HG03095 (cell line): ENCODE results near the gene PNPT1.
A peak's percentile ranks its signal among the peaks of the same experiment; 100 is the strongest.

Experiments
- ATAC-seq: cut with Tn5 transposase; IDR thresholded peaks from one replicate; pipeline ENCODE4 v1.9.1; 2021; ENCODE audit warnings: moderate library complexity; ENCODE audit not compliant: unreplicated experiment

The PNPT1 gene

GRCh38 chr2:55672630-55673029, 21.0 kb downstream of the PNPT1 start:
- ATAC-seq = no peak

- ATAC-seq = no peak
Observed at GRCh38 chr2:55668956-55669355, 24.7 kb downstream of the PNPT1 start.

GRCh38 chr2:55653255-55653654, 40.4 kb downstream of the PNPT1 start:
- ATAC-seq = no peak

- ATAC-seq = no peak
Observed at GRCh38 chr2:55649211-55649610, 44.4 kb downstream of the PNPT1 start.

- no peak for ATAC-seq
Observed at GRCh38 chr2:55636831-55637230, 56.8 kb downstream of the PNPT1 start.

GRCh38 chr2:55628931-55629330, 64.7 kb downstream of the PNPT1 start:
- no peak for ATAC-seq

GRCh38 chr2:55627915-55628314, 65.7 kb downstream of the PNPT1 start:
- ATAC-seq = no peak

- ATAC-seq = no peak
Observed at GRCh38 chr2:55621802-55622201, 71.8 kb downstream of the PNPT1 start.

GRCh38 chr2:55620123-55620779, 73.4 kb downstream of the PNPT1 start:
- no peak for ATAC-seq

GRCh38 chr2:55618275-55619055, 75.2 kb downstream of the PNPT1 start:
- ATAC-seq = no peak

GRCh38 chr2:55618025-55618274, 75.7 kb downstream of the PNPT1 start:
- ATAC-seq = no peak

- peak; percentile 87 for ATAC-seq
Observed at GRCh38 chr2:55617175-55618024, 76.2 kb downstream of the PNPT1 start, which contains the start of gene PPP4R3B. Gene PPP4R3B (minus strand): TSS chr2:55617622. CDS start chr2:55617285, 337 bp downstream.

- no peak for ATAC-seq
Observed at GRCh38 chr2:55616551-55617174, 77.0 kb downstream of the PNPT1 start.

- no peak for ATAC-seq
Observed at GRCh38 chr2:55611997-55612396, 81.6 kb downstream of the PNPT1 start.

GRCh38 chr2:55610954-55611743, 82.5 kb downstream of the PNPT1 start:
- ATAC-seq = no peak

GRCh38 chr2:55609938-55610578, 83.6 kb downstream of the PNPT1 start:
- ATAC-seq = no peak

- no peak for ATAC-seq
Observed at GRCh38 chr2:55609193-55609794, 84.3 kb downstream of the PNPT1 start.

- ATAC-seq = no peak
Observed at GRCh38 chr2:55607717-55608116, 85.9 kb downstream of the PNPT1 start.

- ATAC-seq = no peak
Observed at GRCh38 chr2:55604027-55604565, 89.5 kb downstream of the PNPT1 start.
